RCC 7860 (cell line): ENCODE measurements around the gene DFFB.
"Not testable (repeated sequence)": the region's sequence is repeated elsewhere in the genome, so short reads cannot be mapped to it uniquely, and the experiment has no call there.

Source experiments
- DNase-seq: peaks from one replicate; pipeline ENCODE4 v3.0.0-alpha.2; 2015; ENCODE audit warnings: low spot score
- FAIRE-seq: peaks from 2 replicates; lab custom pipeline; 2012; peaks lifted over from hg19 to GRCh38; lab: Jason Lieb, UNC

DFFB gene

GRCh38 chr1:3907031-3907534 lies 49.8 kb downstream of the DFFB start:
- DNase-seq (no peak), FAIRE-seq (no peak)

DNA sequence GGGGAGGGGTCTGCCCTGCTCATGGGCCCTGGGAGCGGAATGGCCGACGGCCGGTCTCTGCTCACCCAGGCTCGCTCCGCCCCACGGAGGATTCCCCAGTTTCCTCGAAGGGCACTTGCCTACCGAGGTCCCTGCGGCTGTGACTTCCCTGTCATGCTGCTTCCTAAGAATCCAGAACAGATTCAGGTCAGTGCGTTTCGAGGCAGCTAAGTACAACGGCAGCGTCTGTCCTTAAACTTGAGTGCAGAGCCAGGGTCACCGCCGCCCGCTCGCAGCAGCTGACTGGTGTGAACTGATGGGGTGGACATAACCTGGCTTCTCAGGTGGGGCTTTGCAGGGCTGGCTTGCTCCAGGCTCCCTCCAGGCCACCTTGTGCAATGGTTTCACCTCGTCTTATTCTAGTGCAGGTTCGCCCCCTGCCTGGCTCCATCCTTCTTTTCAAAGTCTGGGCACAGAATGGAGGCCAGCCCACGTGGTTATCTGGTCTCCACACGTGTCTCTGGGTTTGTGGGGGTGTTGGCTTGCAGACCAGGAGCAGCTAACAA lies 50.4 kb downstream of the DFFB start:
- FAIRE-seq: no peak
- no peak for DNase-seq

- FAIRE-seq: no peak
- no peak for DNase-seq
These were observed 51.7 kb downstream of the DFFB start for GRCh38 chr1:3908886-3909517.

DNA sequence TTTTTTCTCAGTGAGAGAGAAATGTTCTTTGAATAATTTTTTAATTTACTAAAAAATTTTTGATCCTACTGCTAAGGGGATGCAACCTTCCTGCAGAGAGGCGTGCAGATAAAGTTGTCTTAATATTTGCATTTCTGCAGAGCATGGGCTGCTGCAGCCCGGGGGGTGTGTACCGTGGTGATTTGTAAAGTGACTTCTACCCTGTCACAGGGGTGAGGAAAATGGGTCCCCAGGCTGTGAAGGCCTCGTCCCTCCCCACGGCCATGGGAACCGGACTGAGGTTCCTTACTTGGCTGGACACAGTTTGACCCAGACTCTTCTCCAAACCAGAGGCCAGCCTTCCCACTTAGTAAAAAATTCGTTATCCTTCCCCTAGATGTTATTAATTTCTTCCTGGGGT lies 52.3 kb downstream of the DFFB start:
- no peak for FAIRE-seq
- no peak for DNase-seq

- FAIRE-seq: no peak
- no peak for DNase-seq
These were observed 52.9 kb downstream of the DFFB start for GRCh38 chr1:3910049-3910731.

GRCh38 chr1:3910857-3911845 lies 53.9 kb downstream of the DFFB start:
- DNase-seq (peak; percentile 48), FAIRE-seq (no peak)

- DNase-seq (no peak), FAIRE-seq (no peak)
These were observed 54.9 kb downstream of the DFFB start for GRCh38 chr1:3911981-3912808.

DNA sequence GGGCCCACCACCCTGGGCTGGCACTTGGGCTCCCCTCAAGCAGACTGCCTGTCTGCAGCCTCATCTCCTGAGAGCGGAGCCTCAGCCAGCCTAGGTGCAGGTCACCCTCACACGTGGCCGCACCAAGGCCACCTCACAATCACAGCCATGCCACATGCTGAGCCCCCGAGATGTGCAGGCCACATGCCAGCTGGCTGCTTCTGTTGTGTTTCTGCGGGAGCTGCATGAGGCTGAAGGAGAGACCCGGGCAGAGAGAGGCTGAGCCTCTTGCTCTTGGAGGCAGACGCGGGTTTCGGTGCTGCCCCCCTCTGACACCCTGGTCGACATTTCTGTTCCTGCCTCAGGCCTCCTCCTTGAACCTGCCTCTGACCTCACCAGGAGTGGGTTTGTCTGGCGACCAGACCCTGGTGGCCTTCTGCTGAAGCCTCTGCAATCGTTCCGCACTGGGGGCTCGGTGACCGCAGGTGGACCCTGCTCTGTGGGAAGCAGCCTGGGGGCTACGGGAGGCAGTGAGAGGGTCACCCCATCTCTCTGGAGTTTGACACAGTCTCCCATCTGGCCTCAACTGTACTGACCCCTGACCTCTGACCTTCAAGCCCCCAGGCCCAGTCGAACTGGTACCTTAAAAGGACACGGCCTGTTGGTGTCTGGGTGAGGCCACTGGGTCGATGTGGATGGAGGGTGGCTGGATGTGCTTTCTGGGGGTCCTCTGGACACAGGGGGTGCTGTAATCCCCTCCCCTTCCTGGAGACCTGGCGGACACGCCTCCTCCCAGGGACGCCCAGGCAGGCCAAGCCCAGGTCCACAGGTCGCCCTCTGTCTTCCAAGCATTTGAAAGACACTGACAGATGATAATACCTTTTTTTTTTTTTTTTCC lies 55.8 kb downstream of the DFFB start:
- FAIRE-seq (no peak), DNase-seq (no peak)

GRCh38 chr1:3914331-3914851 lies 57.1 kb downstream of the DFFB start:
- DNase-seq: no peak
- FAIRE-seq: no peak

DNA sequence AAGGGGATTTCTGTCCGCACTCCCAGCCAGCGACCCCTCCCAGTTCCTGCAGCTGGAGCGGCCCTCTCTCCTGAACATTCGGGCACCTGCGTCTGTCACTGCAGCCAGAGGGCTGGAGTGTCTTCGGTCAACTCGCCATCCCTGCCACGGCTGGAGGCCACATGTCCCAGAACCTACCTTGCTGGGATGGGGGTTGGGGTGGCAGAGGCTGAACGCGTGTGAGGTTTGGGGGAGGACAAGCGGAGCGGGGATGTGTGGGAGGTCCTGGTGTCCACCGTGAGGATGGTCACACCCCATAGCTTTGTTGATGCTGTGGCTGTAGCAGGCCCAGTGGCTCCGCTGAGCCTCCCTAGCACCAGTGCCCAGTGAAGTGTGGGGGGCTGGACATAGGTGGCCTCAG lies 57.6 kb downstream of the DFFB start:
- FAIRE-seq (no peak), DNase-seq (no peak)

- no peak for DNase-seq
These were observed 58.4 kb downstream of the DFFB start for GRCh38 chr1:3915551-3916121.

GRCh38 chr1:3917761-3918160 lies 60.5 kb downstream of the DFFB start:
- FAIRE-seq: no peak
- DNase-seq: no peak

More at GRCh38 chr1:3915551-3916121, 58.4 kb downstream of the DFFB start:
- no peak for FAIRE-seq

DNA sequence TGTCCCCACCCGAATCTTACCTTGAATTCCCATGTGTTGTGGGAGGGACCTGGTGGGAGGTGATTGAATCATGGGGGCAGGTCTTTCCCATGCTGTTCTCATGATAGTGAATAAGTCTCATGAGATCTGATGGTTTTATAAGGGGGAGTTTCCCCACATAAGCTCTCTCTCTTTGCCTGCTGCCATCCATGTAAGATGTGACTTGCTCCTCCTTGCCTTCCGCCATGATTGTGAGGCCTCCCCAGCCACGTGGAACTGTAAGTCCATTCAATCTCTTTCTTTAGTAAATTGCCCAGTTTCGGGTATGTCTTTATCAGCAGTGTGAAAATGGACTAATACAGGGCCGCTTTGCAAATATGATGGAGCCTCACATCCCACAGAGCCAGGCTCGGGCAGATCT lies 61.1 kb downstream of the DFFB start:
- not testable (repeated sequence) for DNase-seq, FAIRE-seq

DNA sequence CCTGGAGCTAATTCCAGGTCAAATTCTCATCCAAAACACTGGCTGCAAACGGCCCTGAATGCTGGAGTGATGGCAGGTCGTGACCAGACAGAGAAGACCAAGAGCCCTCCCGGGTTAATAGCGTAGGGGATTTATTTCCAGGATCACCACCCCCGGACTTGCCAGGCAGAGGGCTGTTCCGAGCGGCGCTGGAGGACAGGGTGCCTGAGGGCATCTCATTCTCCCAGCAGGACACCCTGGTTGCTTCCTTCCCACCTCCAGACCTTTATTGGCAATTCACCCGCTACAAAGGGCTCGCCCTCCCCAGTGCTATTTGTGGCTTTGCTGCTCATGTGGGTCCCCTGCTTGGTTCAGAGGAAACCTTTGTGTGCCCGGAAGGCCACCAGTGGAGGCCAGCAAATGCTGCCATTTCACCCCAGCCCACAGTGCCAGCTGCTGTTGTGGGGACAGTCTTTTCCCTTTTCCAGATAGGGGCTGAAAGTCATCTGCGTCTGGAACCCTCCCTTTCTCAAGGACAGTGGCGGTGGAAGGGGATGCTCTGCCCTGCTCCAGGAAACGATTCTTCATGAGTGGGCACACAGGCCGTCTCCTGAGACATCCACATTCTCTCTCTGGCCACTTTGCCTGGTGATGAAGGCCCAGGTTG lies 61.8 kb downstream of the DFFB start:
- DNase-seq: no peak
- FAIRE-seq: no peak

- no peak for DNase-seq
- no peak for FAIRE-seq
These were observed 62.4 kb downstream of the DFFB start for GRCh38 chr1:3919706-3920105.

DNA sequence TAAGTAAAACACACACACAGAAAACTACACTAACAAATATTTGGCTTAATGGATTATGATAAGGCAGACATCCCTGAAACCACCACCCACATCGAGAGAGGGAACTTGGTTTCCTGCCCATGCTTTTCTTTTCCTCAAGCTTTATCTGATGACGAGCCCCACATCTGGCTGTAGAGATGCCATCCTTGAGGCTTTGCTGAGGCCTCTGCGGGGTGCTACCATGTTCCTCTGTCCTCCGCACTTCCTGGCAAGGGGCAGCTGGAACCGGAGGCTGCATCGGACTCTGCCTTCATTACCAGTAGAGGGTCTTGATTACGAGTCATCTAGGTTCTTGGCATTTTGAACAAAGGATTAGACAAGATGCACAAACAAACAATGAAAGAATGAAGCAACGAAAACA lies 64.5 kb downstream of the DFFB start:
- FAIRE-seq (no peak), DNase-seq (no peak)

- DNase-seq (no peak), FAIRE-seq (no peak)
These were observed 65.0 kb downstream of the DFFB start for GRCh38 chr1:3922201-3922725.

DNA sequence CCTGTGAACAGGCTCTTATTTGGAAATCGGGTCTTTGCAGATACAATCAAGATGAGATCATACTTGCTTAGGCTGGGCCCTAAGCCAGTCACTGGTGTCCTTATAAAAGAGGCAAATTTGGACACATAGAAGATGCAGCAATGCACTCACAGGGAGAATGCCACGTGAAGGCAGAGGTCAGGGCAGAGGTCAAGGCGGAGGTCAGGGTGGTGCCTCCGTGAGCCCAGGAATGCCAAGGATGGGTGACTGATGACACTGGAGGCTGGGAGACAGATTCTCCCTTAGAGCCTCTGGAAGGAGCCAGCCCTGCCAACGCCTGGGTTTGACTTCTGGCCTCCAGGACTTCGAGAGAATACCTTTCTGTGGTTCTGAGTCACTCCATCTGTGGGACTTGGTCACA lies 65.6 kb downstream of the DFFB start:
- FAIRE-seq: no peak
- no peak for DNase-seq
